AG08395 (cell line): ENCODE measurements around the gene FPGS.
"Not testable (repeated sequence)": the region's sequence is repeated elsewhere in the genome, so short reads cannot be mapped to it uniquely, and the experiment has no call there.

Experiments used
- DNase-seq: peaks from one replicate; pipeline ENCODE4 v3.0.0; 2012; ENCODE audit warnings: mixed read lengths, low spot score

Gene FPGS

GRCh38 chr9:127812936-127813675 lies 10.4 kb downstream of the FPGS start:
- no peak for DNase-seq

GRCh38 chr9:127813686-127814226 lies 11.1 kb downstream of the FPGS start:
- no peak for DNase-seq

- DNase-seq = no peak
These were observed 12.2 kb downstream of the FPGS start for GRCh38 chr9:127814619-127815511.

- no peak for DNase-seq
These were observed 13.1 kb downstream of the FPGS start for GRCh38 chr9:127815512-127816361.

GRCh38 chr9:127816362-127816725 lies 13.7 kb downstream of the FPGS start:
- no peak for DNase-seq

- DNase-seq = no peak
These were observed 14.0 kb downstream of the FPGS start for GRCh38 chr9:127816728-127817127.

GRCh38 chr9:127817881-127818434 lies 15.3 kb downstream of the FPGS start:
- no peak for DNase-seq

- DNase-seq = no peak
These were observed 15.9 kb downstream of the FPGS start for GRCh38 chr9:127818574-127818973.

- DNase-seq = no peak
These were observed 19.4 kb downstream of the FPGS start for GRCh38 chr9:127822108-127822507.

GRCh38 chr9:127825319-127826051 lies 22.8 kb downstream of the FPGS start:
- DNase-seq = no peak

GRCh38 chr9:127826253-127826913 lies 23.7 kb downstream of the FPGS start:
- no peak for DNase-seq

- DNase-seq = peak; percentile 89
These were observed 25.8 kb downstream of the FPGS start for GRCh38 chr9:127828262-127829031.

- no peak for DNase-seq
These were observed 26.7 kb downstream of the FPGS start for GRCh38 chr9:127829205-127829906.

- DNase-seq = no peak
These were observed 29.6 kb downstream of the FPGS start for GRCh38 chr9:127832248-127832647.

GRCh38 chr9:127833555-127833954 lies 30.9 kb downstream of the FPGS start:
- DNase-seq = peak; percentile 70

GRCh38 chr9:127835991-127836516 lies 33.4 kb downstream of the FPGS start:
- DNase-seq = peak; percentile 87

GRCh38 chr9:127836561-127836960 lies 33.9 kb downstream of the FPGS start:
- DNase-seq = not testable (repeated sequence)

GRCh38 chr9:127837346-127837745 lies 34.7 kb downstream of the FPGS start:
- DNase-seq = no peak
